NCI-H510A treated with DMSO at 0.1 percent for 48 hours (cell line): ENCODE data around the gene FKBP10.

Experiments
- DNase-seq: peaks from one replicate; lab custom pipeline; 2025; lab: John Stamatoyannopoulos, UW

FKBP10 gene

DNA sequence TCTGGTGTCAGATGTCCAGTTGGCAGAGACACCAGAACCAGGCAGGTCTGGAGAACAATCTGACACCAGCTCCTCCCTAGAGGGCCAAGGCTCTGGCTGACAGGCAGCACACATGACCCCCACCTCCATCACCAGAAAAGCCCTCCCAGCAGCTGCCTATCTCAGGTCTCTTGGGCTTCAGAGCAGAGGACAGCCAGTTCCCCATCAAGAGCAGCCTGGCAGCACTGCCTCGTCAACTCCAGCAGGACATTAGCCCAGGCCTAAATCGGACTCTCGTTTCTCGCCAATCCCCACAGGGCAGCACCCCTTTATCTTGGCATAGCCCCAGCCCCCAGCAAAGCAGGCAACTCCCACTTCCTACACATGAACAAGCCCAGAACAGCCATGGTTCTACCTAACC is 30.7 kb upstream of the FKBP10 start:
- no peak for DNase-seq

DNA sequence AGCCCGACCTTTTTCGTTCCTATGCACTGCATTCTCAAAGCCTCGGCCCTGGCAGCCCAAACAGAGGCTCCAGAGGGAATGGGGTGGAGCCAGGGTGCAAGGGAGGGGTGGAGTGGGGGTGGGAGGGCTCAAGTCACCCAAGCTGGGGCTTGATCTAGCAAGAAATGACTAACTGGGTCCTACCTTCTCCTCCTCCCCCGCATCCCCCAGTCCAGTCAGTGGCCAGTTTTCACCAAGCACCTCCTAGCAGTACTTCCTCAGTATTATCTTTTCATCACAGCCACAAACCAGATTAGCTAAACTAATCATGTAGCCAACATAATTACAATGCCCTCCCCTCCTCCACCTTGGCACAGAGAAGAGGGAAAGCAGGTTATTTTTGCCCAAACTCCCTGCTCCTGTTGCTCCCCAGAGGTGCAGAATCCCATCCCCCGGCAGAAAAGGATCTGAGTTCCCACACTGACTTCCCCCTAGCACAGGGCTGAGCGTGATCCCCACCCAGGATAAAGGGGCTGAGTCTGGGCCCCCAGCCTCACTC is 28.5 kb upstream of the FKBP10 start:
- DNase-seq = peak; percentile 29

DNA sequence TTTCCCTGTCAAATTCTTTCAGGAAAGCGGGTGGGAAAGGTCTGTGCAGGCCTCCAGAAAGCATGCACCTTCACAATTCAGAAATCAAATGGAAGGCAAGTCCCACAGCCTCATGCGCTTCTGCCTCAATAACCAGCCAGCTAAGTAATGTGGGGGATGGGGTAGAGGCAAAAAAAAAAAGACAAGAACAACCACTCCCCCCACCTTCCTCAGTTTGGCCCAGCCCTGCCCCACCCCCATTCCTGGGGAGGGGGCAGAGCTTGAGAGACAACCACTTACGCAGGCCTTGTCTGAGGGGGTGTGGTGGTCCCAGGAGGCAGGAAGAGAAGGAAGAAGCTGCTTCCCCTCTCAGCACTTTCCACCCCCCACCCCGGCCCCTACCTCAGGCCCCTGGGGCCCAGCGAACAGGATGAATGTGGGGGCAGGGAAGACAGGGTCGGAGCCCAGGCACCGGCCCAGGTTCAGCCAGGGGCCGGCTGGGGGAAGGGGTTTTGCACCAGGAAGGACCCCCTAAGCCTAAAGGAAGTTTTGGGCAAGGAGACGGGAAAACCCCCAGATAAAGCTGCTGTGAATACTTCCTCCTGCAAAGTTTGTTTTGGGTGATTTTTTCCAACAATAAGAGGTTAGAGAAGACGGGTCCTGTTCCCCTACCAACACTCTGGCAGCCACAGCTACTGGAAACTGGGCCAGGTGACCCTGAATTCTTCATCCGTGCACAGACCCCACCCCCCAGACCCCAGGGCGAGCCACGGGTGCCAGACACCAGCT is 27.5 kb upstream of the FKBP10 start:
- no peak for DNase-seq

DNA sequence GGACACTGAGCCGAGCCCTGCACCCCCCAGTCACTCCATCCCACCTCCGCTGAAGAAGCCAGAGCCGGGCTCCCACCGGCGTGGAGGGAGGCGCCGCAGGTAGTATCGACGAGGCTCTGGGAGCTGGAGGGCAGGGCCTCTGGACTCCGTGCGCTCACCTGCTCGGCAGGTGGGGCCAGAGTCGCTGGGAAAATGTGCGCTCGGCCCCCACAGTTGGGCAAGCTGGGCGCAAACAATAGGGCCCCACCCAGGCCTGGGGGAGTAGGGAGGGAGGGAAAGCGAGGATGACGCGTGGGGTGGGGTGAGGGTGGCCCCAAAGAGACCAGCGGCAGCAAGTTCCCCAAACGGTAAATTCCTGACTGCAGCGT is 27.0 kb upstream of the FKBP10 start:
- peak; percentile 77 for DNase-seq

DNA sequence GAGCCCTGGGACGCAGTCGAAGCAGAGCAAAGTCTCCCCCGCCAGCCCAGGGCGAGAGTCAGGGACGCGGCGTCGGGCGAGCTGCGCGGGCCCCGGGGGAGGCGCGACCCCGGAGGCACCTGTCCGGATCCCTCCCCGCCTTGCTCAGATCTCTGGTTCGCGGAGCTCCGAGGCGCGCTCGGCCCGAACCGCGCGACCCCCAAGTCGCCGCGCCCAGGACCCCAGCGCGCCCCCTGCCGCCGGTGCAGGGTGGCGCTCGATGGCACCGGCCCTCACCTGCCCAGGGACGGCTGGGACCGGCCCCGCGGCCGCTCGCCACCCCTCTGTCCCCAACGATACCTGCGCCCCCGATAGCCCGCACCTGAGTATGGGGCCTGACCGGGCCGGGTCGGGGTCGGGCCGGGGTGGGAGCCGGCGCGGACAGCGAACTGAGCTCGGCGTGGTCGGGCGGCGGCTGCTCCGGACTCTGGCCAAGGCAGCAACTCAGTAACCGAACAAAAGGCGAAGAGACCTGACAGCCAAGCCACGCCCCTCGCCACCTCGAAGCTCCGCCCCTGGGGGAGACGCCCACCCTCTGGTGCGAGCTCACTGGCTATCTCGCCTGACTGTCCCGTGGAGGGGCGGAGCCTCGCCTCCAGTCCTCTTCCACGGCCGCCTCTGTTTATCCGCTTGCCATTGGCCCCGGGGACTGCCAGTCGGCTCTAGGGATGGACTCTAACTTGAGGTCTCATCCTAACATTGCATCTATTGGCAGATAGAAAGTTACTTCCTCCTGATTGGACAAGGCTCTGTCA is 26.4 kb upstream of the FKBP10 start, which contains the start of gene JUP:
TSS of gene JUP (minus strand) at position 485 of the 794 bp plus-strand sequence. CDS start 14,857 bp downstream, outside the sequence.
- DNase-seq = peak; percentile 100

DNA sequence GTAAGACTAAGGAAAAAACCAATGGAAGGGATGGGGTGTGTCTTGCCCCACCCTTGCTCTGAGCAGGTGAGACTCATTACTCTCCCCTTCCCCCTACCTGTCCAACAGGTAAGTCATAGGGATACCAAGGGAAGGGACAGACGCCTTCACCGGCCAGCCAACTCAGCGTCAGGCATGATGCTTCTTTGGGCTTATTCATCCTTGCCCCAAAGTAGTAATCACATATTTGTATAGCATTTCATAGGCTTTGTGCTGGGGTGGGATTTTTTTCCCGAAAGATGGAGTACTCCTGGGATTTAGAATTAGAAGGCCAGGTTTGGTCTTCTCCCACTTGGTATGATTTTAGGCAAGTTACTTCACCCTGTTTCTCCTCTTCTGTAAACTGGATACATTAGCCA is 25.8 kb upstream of the FKBP10 start:
- no peak for DNase-seq

DNA sequence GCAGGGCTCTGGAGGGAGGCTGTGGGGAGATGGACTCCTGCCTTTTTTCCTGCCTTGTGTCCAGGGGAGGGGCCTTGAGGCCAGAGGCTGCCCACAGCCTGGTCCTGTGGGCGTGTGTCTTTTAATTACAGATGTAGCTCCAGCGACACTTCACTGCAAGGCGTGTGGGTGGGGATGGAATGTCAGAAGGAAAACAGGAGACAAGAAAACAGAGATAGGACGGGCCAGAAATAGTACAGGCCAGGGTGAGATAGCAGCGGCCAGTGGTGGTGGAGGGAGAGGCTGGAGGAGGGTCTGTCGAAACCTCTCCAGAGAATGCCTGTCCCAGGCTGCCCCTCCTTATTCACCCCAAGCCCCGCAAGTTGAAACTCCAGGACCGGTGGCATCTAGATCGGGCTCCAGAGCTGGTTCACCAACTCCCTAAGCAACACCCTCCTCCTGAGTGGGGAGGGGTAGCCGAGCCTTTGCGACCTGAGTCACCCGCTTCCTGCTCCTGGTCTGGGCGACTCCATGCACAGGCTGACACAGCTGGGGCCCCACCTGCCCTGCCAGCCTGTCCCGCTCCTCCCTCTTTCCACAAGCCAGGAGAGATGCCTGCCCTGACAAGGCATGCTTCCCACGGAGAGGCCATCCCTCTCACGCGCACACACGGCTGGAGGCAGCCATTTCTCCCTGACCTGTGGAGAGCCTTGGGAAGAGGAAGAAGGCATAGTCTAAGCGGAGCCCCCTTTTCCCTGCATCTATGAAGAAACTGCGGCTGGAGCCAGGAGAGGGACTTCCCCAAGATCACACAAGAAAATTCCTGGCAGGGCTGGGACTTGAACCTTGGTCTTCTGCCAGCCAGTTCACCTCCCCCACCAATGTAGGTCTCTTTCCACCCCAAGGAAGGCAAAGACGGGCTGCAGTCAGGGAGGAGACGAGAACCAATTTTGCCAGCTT is 19.7 kb upstream of the FKBP10 start:
- peak; percentile 61 for DNase-seq

DNA sequence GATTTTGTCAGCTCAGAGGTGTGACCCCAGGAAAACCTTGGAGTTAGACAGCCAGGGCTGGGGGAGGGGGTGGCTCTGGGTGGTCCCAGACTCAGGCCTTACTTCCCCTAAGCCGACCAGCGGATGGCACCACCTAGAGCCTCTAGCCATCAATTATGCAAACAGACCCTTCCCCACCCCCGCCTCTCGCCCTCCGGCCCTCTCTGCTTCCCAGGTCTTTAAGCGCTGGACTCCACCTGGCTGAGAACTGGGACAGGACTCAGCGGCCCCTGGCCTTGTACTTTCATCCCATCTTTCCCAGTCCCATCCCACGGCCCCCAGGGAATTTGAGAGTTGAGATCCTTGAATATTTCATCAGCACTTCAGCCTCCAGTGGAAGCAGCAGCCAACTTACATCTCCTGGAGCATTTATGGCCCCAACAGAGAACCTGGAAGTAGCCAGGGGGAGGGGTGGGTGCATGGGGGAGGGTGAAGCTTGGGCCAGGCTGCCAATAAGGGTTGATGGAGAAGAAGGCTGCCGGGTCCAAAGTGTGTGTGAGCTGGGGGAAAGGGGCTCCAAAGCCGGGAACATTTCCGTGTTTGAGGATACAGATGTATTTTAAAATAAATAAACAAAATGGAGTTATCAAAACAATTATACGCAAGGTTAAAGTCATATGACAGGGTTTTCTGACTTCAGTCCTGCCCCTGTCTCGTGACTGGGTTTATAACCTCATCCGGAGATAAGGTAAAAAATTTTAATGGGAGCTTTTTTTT is 18.8 kb upstream of the FKBP10 start:
- no peak for DNase-seq

DNA sequence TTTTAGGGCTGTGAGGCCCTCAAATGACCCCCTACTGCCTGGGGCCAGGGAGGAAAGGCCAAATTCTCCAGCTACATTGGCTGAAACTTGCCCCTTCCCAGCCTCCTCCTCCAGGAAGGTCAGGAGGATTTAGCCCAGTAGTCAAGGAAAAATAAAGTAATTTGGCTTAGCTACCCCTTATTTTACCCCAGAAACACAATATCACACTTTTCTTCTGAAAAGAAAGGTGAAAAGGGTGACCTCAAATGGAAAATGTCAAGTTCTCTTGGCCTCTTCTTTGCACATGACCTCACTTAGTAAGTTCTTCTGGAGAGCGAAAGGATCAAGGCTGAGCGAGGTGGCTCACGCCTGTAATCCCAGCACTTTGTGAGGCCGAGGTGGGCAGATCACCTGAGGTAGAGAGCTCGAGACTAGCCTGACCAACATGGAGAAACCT is 18.2 kb upstream of the FKBP10 start:
- DNase-seq = no peak

DNA sequence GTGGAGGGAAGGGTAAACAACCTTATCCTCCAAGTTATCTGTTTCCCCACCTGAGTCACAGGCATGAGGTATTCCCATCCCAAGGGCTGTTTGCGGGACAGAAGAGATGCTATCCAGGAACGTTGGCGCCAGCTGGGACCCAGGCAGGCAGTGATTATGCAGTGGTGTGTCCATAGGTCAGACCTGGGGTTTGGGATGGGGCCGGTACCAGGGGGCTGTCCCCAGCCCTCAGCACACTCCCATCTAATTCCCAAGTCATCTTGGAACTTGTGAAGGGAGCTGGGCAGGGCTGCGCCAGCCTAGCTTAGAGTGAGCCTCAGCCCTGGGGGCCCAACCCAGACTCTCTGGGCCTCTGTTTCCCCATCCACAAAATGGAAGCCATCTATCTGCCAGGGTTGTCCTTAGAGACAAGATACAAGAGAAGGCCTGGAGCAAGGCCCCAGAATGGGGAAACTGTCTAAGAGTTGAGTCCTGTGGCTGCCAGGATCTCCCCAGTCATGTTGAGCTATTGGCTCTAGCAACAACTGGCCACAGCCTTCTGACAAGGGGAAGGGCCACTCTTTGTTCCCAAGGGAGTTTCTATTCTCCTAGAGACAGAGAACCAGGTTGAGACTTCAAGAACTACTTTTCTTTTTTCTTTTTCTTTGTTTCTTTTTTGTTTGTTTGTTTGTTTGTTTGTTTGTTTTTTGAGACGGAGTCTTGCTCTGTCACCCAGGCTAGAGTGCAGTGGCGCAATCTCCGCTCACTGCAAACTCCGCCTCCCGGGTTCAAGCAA is 16.5 kb upstream of the FKBP10 start:
- no peak for DNase-seq

DNA sequence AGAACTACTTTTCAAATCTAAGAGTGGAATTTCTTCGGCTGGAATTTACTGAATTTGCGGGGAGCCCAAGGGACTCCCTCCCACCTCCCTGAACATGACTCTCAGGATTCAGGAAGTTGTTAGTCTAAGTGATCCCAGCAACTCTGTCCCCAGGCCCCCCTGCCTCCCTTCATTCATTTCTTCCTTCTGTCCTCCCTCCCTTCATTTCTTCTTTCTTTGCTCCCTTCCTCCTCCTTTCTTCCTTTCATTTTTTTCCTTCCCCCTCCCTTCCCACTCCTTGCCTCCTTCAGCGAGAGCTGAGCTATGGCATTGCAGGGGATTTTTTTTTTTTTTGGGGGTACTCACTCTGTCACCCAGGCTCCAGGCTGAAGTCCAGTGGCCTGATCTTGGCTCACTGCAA is 15.4 kb upstream of the FKBP10 start:
- DNase-seq = no peak

DNA sequence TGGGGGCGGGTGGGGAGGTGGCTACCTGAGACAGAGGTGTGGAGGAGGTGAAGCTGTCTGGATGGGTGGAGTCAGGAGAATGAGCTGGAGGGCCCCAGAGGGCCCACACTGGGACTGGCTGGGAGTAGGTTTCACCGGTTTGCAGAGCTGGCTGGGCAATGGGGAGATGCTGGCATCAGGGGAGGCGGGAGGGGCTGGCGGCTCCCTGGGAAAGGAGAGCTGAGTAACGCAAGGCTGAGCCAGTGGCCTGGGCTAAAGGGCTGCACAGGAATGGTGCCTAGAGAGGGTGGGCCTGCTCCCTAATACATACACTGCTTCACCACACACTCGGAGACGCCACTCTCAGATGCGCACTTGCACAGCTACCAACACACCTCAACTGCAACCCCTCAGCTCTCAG is 13.4 kb upstream of the FKBP10 start:
- no peak for DNase-seq

DNA sequence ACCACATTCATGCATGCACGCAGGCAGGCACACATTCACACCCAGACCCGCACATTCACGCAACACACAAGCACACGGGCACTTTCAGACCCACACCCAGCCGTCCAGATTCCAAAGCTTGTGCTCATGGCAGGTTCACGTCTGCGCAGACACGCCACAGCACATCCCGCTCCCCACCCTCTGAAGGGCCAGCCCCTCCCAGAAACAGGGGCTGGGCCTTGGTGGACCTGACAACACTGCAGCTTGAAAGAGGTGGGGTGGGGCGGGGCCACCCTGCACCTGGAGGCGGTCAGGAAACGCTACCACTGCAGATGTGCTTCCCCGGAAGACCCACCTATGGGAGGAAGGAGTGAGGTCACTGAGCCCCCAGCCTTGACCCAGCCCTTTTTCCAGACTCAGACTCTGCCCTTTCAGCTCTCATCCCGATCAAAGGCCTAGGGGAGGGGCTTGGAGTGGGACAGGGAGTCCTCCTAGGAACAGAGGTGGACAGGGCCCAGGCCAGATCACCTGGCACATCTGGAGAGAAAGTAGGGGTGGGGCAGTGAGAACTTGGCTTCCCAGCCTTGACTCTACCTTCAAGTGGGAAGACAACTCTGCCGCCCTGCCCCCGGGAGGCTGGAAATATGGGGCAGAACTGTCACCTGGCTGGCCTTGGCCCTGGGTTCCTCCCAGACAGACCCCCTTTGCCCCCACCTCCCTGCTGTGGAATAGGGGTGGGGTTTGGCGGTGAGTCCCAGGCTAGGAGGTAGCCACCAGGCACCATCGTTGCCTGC is 12.0 kb upstream of the FKBP10 start:
- DNase-seq = peak; percentile 91

DNA sequence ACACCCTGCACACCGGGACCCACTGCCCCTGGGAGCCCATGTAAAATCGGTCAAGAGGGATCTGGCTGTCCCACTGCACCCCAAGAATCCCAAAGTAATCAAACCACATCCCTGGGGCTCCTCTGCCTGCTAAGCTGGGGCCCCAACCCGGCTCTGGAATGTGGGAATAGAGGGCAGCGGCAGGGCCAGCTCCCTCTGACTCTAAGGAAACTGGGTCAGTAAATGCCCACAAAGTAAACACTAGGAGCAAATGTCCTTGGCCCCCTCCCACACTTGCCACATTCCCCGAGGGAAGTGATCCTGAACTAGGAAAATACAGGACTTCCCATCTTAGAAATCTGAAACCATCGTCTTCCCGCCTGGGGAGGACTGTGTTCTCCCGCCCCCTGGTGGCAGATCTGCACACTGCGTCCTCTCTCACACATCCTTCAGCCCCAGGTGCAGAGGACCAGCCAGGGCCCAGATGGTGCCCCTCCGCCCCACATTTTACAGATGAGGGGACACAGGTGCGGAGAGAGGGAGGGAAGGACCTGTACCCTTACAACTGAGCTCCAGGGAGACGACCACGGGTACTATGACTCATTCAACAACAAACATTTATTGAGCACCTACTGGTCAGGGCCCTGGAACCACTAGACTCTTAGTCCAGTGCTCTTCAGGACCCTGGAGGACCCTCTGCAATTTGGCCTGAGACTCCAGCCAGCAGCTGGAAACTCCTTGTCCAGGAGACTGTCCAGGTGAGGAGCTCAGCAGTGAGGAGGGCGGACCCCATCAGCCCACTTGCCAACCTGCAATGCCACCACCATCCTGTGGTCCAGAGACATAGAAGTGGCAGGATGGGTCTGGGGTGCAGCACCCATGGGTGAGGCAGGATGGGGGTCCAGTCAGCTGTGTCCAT is 11.2 kb upstream of the FKBP10 start:
- DNase-seq = peak; percentile 96

DNA sequence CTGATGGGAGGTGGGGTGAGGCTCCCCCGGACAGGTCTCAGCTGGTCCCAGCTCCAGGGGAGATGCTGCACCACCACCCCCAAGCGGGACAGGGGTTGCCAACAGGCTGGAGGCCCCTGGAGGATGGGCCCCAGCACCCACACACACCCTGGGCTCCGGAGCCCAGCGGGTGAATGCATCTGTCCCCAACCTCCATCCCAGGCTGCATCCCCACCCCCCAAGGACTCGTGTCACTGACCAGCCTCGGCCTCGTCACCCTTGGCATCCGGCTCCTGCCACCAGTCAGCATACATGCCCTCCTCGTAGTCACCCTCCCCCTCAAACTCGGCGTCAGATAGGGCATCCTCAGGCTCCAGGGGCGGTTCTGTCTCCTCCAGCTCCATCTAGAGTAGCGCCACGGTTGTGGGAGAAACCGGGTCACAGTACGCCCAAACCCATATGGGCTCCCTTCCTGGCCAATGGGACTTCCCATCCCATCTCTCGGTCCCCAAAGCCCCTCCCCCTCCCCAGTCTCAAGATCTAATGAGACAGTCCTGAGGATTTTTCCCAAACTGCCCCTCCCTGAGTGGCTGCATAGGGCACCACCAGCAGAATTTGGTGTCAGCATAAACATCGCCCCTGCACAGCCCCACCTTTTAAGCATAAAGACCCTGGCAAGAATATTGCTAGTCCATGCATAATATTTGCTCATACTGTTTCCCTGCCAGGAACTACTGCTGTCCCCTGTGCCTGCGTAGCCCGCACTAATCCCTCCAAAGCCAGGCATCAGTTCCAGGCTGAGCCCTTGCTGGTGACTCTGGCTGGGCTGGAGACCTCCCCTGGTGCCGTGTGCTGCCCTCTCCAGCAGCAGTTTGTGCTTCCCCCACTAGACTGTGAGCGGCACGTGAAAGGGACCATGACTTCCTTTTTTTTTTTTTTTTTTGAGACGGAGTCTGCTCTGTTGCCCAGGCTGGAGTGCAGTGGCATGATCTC is 9.5 kb upstream of the FKBP10 start:
- DNase-seq = no peak

DNA sequence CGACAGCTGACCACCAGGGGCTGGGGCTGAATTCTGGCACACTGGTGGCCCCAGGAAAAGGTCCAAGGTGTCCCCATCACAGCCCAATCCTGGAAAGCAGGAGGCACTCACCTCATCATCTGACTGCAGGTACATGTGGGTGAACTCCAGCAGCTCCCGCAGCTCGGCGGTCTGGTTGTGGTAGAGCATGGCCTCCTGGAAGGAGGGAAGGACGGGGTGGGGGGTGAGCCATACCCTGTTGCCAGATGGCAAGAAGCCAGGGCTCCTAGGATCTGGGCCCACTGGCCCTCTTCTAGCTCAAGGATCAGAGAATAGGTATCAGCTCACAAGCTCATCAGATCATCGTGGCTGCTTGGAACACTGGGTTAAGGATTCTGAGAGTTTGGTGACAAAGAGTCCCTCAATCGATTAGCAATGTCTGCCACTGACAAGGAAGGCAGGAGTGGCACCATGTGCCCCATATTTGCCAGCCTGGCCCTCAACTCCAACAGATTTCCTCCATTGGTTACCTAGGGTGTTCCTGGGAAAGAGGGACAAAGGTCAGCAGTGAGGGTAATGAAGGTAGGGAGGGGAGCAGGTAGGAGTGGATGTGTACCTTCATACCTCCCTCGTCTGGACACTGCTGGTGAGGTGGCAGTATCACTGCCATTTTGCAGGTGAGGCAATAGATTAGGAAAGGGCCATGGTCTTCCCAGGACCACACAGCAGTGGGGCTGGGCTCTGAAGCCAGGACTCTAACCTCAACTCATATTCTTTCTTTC is 5.9 kb upstream of the FKBP10 start:
- DNase-seq = no peak
